Omental fat pad (tissue), 4 donors: Measurements from ENCODE around the gene HDGFL3. TPM values are rescaled to one million over a fixed set of nuclear protein-coding genes. Genes with fewer than 3 reads are reported as not detected.

Experiments used
- ATAC-seq: fragments of 150-250 bp; one replicate; pipeline ENCODE4 v1.9.1; 2016; ENCODE audit warnings: mild to moderate bottlenecking, moderate library complexity; ENCODE audit not compliant: low FRiP score
- DNase-seq: peaks from one replicate; pipeline ENCODE4 v3.0.0-alpha.2; 2019; ENCODE audit warnings: low spot score
- total RNA-seq, 4 donors: library from RNA; depleted of rRNA; stranded (reverse); fragments of >200 nt; gene quantifications; one replicate each; pipeline ENCODE4 v1.1.0, GENCODE V29; 2016
- TF ChIP-seq, protein P1 (sequence below), 3 donors: fragments of 450-650 bp; IDR thresholded peaks; one replicate each; pipeline ENCODE4 v1.5.1; 2016 to 2017; ENCODE audit warnings: antibody characterized with exemption in 3 of 3, mild to moderate bottlenecking in 3 of 3, moderate library complexity in 2 of 3

The HDGFL3 gene
- total RNA-seq, 4 donors from 2014 or later: 16.0 to 40.7 (median 29.5) TPM

DNA sequence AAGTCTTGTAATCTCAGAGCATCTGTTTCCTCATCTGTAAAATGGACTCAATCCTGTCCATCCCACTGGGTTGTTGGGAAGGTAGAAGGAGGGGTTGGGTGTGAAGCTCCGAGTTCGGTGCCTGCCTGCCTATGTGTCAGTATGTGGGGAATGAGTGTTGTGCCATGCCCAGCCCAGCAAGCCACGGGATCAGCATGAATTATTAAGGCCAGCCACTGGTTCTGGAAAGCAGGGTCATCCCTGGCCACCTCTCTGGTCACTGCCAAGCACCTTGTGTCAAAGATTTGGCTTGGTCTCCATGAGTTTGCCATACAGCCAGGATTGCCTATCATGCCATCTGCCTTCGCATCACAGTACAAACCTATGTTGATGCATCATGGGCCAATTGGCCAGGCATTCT lies 88.7 kb downstream of the HDGFL3 start:
- TF ChIP-seq, protein P1, sequence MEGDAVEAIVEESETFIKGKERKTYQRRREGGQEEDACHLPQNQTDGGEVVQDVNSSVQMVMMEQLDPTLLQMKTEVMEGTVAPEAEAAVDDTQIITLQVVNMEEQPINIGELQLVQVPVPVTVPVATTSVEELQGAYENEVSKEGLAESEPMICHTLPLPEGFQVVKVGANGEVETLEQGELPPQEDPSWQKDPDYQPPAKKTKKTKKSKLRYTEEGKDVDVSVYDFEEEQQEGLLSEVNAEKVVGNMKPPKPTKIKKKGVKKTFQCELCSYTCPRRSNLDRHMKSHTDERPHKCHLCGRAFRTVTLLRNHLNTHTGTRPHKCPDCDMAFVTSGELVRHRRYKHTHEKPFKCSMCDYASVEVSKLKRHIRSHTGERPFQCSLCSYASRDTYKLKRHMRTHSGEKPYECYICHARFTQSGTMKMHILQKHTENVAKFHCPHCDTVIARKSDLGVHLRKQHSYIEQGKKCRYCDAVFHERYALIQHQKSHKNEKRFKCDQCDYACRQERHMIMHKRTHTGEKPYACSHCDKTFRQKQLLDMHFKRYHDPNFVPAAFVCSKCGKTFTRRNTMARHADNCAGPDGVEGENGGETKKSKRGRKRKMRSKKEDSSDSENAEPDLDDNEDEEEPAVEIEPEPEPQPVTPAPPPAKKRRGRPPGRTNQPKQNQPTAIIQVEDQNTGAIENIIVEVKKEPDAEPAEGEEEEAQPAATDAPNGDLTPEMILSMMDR (IDR thresholded peaks at IDR 0.05): no peak
- ATAC-seq (no peak), DNase-seq (no peak)

DNA sequence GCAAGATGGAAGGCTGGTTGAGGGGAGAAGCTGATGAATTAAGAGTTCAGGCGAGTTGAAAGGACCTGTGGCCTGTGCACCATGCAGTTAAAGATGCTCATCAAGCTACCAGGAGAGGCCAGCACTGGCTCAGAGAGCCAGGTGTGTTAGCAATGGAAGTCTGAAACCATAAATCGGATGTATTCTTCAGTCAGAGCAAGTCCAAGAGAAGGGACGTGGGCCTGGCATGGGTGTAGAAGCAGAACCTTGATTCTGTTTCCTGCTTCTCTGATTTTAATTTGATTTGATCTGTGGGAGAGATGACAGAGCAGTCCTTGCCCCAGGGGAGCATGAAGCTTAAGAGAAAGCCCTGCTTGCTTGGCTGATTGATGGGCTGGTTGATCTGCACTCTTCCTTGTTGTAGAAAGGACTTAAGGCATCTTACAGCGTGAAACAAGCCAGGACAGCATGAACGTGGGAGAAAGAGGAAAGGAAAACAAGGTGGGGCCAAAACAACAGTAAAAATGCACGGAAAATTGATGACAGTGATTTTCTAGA lies 89.3 kb downstream of the HDGFL3 start:
- DNase-seq: no peak
- ATAC-seq: no peak
- TF ChIP-seq, protein P1 (IDR thresholded peaks at IDR 0.05): no peak

DNA sequence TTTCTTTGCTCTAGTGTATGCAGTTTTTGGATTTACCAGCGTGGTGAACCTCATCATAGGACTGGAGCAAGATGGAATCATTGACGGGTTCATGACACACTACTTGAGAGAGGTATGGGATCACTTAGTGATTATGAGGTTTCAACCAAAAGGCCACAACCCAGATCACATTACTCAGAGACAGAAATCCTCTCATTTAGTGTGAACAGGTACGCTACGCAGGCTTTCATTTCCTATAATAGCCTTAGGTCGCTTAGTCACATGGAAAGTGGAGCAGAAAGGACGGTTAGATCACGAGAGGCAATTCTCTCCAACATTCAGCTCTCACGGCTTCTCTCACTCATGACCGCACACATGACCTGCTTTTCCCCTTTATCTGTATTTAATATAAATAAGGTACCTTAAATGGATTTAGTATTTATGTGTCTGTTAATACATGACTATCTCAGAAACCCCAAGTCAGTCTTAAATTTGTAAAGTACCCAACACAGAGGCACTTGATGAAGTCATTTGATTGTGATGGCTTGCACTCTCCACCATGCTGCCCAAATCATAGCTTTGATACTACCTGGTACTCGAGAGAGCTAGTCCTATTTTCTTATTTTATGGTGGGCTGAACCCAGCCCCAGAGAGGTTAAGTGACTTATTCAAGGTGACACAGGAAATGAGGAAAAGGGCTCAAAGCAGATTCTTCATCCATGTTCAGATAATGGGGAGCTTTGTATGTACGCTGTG lies 91.6 kb downstream of the HDGFL3 start:
- ATAC-seq (no peak), DNase-seq (no peak)
- TF ChIP-seq, protein P1 (IDR thresholded peaks at IDR 0.05): no peak

DNA sequence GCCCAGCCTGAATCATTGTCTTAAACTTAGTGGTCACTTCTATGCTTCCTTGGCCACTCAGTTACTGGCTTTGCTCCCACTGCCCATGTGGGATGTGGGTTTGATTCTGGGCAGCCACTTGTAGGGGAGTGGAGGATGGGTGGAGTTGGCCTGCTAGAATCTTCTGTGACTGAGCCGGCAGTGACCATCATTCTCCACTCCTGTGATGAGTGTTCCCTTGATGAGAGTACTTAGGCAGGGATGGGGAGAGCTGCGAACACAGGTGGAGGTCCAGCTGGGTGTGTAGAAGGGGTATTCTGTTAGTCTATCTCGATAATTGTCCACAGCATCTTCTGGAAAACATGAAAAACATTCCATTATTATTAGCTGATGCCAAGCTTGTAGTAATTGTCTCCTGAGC lies 92.2 kb downstream of the HDGFL3 start:
- TF ChIP-seq, protein P1 (IDR thresholded peaks at IDR 0.05): no peak
- DNase-seq (no peak), ATAC-seq (no peak)

DNA sequence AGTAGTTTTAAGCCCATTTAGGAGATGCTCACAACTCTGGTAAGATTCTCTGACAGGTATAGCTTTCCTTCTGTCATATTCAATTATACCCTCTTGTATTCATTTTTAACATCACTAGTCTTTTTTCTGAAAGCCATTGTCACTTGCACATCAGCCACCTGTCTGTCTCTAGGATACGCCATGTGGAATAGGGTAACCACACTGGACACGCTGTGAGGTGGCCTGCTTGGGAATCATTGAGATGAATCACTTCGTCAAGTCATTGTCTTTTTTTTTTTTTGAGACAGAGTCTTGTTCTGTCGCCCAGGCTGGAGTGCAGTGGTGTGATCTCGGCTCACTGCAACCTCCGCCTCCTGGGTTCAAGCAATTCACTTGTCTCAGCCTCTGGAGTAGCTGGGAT lies 92.8 kb downstream of the HDGFL3 start:
- no peak for DNase-seq
- no peak for ATAC-seq
- TF ChIP-seq, protein P1 (IDR thresholded peaks at IDR 0.05): no peak

DNA sequence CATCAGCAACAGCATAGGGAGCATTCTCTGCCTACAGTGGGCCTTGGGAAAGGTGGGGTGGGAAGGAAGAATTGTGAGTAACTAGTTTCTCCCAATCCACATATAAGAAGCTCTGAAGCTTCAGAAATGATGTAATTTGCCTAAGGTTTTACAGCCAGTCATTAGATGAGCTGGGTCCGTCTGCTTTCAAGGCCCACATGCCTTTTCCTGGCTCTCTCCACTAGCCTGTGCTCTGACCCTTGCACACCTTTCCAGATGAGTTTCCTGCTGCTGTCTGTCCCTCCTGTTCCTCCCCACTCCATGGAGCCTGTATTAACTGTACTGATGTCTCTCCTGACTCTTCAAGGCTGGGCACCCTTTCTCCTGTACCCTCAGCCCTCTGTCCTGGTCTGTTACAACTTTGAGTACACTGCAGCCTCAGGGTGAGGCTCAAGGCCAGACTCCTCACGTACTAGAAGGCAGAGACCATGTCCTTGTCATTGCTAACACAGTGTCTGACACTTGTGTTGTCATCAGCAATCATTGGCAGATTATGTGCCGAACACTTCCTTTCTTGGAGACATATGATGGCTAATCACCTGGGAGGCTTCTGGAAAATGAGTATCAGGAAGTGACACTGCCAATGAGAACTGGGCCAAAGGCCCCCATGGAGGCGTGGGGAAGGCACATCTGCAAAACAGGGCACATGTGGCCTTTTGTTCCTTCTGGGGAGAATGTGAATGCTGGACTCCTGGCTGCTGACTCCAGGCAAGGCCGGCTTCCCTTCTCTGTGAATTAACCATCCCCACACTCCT lies 93.5 kb downstream of the HDGFL3 start:
- ATAC-seq (no peak), DNase-seq (no peak)
- TF ChIP-seq, protein P1 (IDR thresholded peaks at IDR 0.05): no peak
